Caco-2 (cell line): ENCODE results near the gene XRN2. TPM values are rescaled to one million over a fixed set of nuclear protein-coding genes. Genes with fewer than 3 reads are reported as not detected.

Experiments
- BruUV-seq: library from RNA; stranded (reverse); fragments of 400-500 nt; replicated peaks from 2 replicates; lab custom pipeline; 2021; lab: Mats Ljungman, UMichigan
- CTCF ChIA-PET: fragments of 300-600 bp; sonication (Branson Sonifier 250); formaldehyde crosslinking; loops from one replicate; lab custom pipeline; 2022; ENCODE audit warnings: antibody characterized with exemption; lab: Charles Lee
- POLR2A ChIA-PET: fragments of 300-600 bp; sonication (Branson Sonifier 250); formaldehyde crosslinking; loops from one replicate; lab custom pipeline; 2022; ENCODE audit warnings: antibody characterized with exemption; lab: Charles Lee
- DNase-seq, 2 experiments: peaks; one replicate each; pipeline versions ENCODE4 v3.0.0 to v3.0.0-alpha.2; 2020 to 2022
- H3K27me3 ChIP-seq: replicated peaks from 2 replicates; pipeline ENCODE4 v1.6.0; 2011; ENCODE audit warnings: low read length; ENCODE audit not compliant: control insufficient read depth, insufficient read depth
- H3K36me3 ChIP-seq: 2 replicates; pipeline ENCODE4 v1.5.1; 2011; ENCODE audit warnings: low read length; ENCODE audit not compliant: control insufficient read depth, insufficient read depth
- H3K4me1 ChIP-seq: fragments of 250-450 bp; sonication (Bioruptor Pico); 2 replicates; pipeline ENCODE4 v1.5.1; 2020; ENCODE audit warnings: mild to moderate bottlenecking
- H3K4me3 ChIP-seq: 2 replicates; pipeline ENCODE4 v1.5.1; 2011; ENCODE audit warnings: low read depth, mild to moderate bottlenecking, control low read depth, low read length
- H3K9me3 ChIP-seq: fragments of 250-450 bp; sonication (Bioruptor Pico); 2 replicates; pipeline ENCODE4 v1.5.1; 2020; ENCODE audit warnings: mild to moderate bottlenecking, moderate library complexity
- H3K27ac Mint-ChIP-seq: one replicate; pipeline ENCODE4 v1.8.0; 2022; ENCODE audit warnings: mixed read lengths; ENCODE audit not compliant: unreplicated experiment
- H3K27me3 Mint-ChIP-seq: one replicate; pipeline ENCODE4 v1.8.0; 2022; ENCODE audit warnings: mixed read lengths; ENCODE audit not compliant: insufficient read depth, unreplicated experiment
- H3K36me3 Mint-ChIP-seq: one replicate; pipeline ENCODE4 v1.8.0; 2022; ENCODE audit warnings: mild to moderate bottlenecking, mixed read lengths; ENCODE audit not compliant: insufficient read depth, unreplicated experiment
- H3K4me1 Mint-ChIP-seq: one replicate; pipeline ENCODE4 v1.8.0; 2022; ENCODE audit warnings: low read depth, mixed read lengths; ENCODE audit not compliant: unreplicated experiment
- H3K4me3 Mint-ChIP-seq: one replicate; pipeline ENCODE4 v1.8.0; 2022; ENCODE audit warnings: mild to moderate bottlenecking, moderate library complexity, mixed read lengths; ENCODE audit not compliant: unreplicated experiment
- H3K9me3 Mint-ChIP-seq: one replicate; pipeline ENCODE4 v1.8.0; 2022; ENCODE audit warnings: mixed read lengths; ENCODE audit not compliant: unreplicated experiment
- intact Hi-C: fragments of 100-400 bp; cut with micrococcal nuclease; formaldehyde crosslinking; loops from one replicate; pipeline ENCODE4 v1.10.0; 2022; ENCODE audit not compliant: unreplicated experiment
- total RNA-seq: library from RNA; stranded (reverse); gene quantifications from 2 replicates; pipeline ENCODE4 v1.2.3, GENCODE V29; 2022
- TF ChIP-seq, protein P1 (sequence below), 2 experiments: fragments of 200-600 bp in 1 of 2; IDR thresholded peaks; 1 replicate in 1 of 2; 2 replicates in 1 of 2; pipeline versions ENCODE4 v1.5.1 to v1.8.0; 2011 to 2022; ENCODE audit warnings: antibody characterized with exemption in 1 of 2, control low read depth in 1 of 2, inconsistent platforms in 1 of 2, low read depth in 1 of 2, low read length in 1 of 2, mild to moderate bottlenecking in 1 of 2, moderate library complexity in 1 of 2; ENCODE audit not compliant: insufficient read depth in 1 of 2, severe bottlenecking in 1 of 2, unreplicated experiment in 1 of 2

The XRN2 gene
- total RNA-seq, 1 experiment from 2014 or later = 86.3 TPM

DNA sequence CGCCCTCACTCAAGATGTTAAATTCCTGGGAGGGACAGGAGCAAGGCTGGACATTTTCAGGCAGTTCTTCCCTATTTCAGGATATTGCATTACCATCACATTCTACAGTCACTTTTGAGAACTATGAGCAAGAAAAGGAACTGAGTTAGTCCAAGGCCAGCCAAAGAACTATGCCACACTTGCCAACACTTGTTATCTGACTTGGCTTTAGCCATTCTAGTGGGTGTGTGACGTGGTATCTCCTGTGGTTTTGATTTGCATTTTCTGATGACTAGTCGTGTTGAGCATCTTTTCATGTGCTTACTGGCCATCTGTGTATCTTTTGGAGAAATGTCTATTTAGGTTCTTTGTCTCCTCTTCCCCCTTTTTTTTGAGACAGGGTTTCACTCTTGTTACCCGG is 12.0 kb downstream of the XRN2 start:
- H3K27me3 ChIP-seq = no peaks in the 10 kb centered on the region
- intact Hi-C loops = no loop called here
- no peaks in the 10 kb centered on the region for H3K36me3 ChIP-seq
- no peaks in the 10 kb centered on the region for H3K9me3 Mint-ChIP-seq
- peaks cover under 1% of the 10 kb centered on the region for H3K4me1 Mint-ChIP-seq
- no TSS peak for BruUV-seq
- no peaks in the 10 kb centered on the region for H3K4me1 ChIP-seq
- POLR2A ChIA-PET = no interaction called here
- no peak overlapping the region for H3K4me3 ChIP-seq
- H3K4me3 Mint-ChIP-seq = no peak overlapping the region
- no peak for DNase-seq
- no peak overlapping the region for H3K27ac Mint-ChIP-seq
- peaks cover 8% of the 10 kb centered on the region; the same call in 1 of the 2 replicates for H3K9me3 ChIP-seq
- CTCF ChIA-PET = no interaction called here
- H3K27me3 Mint-ChIP-seq = no peaks in the 10 kb centered on the region
- TF ChIP-seq, protein P1, sequence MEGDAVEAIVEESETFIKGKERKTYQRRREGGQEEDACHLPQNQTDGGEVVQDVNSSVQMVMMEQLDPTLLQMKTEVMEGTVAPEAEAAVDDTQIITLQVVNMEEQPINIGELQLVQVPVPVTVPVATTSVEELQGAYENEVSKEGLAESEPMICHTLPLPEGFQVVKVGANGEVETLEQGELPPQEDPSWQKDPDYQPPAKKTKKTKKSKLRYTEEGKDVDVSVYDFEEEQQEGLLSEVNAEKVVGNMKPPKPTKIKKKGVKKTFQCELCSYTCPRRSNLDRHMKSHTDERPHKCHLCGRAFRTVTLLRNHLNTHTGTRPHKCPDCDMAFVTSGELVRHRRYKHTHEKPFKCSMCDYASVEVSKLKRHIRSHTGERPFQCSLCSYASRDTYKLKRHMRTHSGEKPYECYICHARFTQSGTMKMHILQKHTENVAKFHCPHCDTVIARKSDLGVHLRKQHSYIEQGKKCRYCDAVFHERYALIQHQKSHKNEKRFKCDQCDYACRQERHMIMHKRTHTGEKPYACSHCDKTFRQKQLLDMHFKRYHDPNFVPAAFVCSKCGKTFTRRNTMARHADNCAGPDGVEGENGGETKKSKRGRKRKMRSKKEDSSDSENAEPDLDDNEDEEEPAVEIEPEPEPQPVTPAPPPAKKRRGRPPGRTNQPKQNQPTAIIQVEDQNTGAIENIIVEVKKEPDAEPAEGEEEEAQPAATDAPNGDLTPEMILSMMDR (IDR thresholded peaks at IDR 0.05; ENCODE audit: insufficient read depth in 1 of 2, low read depth in 1 of 2, low read length in 1 of 2, severe bottlenecking in 1 of 2, unreplicated experiment in 1 of 2) = no peak
- H3K36me3 Mint-ChIP-seq = no peaks in the 10 kb centered on the region

DNA sequence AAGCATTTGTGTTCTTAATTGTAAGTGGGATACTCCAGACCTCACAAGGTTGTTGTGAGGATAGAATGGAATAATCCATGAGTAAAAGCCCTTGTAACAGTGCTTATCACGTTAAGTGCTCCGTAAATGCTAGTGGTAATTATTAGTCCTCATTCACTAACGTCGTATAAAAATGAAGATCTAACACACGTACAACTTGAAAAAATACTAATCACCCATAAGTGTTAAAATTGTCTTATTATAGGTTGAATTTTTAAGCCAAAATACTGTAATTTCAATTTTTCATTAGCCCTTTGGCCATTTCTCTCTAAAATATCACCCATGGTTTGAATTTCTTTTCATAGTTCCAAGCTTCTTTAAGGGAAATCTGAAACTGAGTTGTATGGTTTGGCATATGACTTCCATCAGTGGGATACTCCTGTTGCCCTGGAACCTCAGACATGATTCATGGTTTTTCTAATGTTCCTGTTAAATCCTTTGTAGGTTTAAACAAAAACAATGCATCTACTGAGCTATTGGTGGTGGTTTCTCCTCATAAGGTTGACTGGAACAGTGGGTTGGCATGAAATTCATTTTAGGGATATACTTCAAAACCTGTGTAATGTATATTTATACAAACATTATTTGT is 19.1 kb downstream of the XRN2 start:
- Mint-ChIP-seq H3K4me3 (no peak overlapping the region), H3K9me3 (no peaks in the 10 kb centered on the region), H3K4me1 (peaks cover 15% of the 10 kb centered on the region), H3K27me3 (no peaks in the 10 kb centered on the region), H3K27ac (no peak overlapping the region), H3K36me3 (peaks cover 22% of the 10 kb centered on the region)
- no peaks in the 10 kb centered on the region for H3K27me3 ChIP-seq
- H3K4me3 ChIP-seq = no peak overlapping the region
- no peaks in the 10 kb centered on the region for H3K4me1 ChIP-seq
- no TSS peak for BruUV-seq
- CTCF ChIA-PET = no interaction called here
- peaks cover 13% of the 10 kb centered on the region; the same call in 1 of the 2 replicates for H3K9me3 ChIP-seq
- H3K36me3 ChIP-seq = no peaks in the 10 kb centered on the region
- no peak for DNase-seq
- intact Hi-C loops = no loop called here
- POLR2A ChIA-PET = no interaction called here
- TF ChIP-seq, protein P1 (IDR thresholded peaks at IDR 0.05; ENCODE audit: insufficient read depth in 1 of 2, low read depth in 1 of 2, low read length in 1 of 2, severe bottlenecking in 1 of 2, unreplicated experiment in 1 of 2) = no peak

DNA sequence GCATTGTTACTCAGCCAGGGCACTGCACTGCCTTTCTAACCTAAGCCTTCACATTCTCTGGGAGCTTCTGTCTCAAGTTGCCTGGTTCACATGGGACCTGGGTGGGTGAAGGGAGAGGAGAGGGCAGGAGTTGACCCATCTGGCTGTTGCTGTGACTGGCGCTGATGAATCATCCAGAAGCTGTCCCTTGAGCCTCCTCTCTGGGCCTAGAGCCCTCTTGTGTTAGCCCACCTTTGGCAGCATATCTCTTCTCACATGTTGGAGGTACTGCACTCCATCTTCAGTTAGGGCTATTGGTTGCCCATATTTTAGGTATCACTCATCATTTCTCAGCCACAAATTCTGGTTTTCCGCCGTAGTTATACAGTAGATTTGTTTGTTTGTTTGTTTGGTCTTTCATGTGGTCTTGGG is 19.8 kb downstream of the XRN2 start:
- no TSS peak for BruUV-seq
- H3K36me3 Mint-ChIP-seq = peaks cover 22% of the 10 kb centered on the region
- TF ChIP-seq, protein P1 (IDR thresholded peaks at IDR 0.05; ENCODE audit: insufficient read depth in 1 of 2, low read depth in 1 of 2, low read length in 1 of 2, severe bottlenecking in 1 of 2, unreplicated experiment in 1 of 2) = no peak
- H3K27ac Mint-ChIP-seq = no peak overlapping the region
- no peak overlapping the region for H3K4me3 ChIP-seq
- CTCF ChIA-PET = no interaction called here
- peaks cover 13% of the 10 kb centered on the region; the same call in 1 of the 2 replicates for H3K9me3 ChIP-seq
- H3K4me3 Mint-ChIP-seq = no peak overlapping the region
- intact Hi-C loops = no loop called here
- no peaks in the 10 kb centered on the region for H3K27me3 ChIP-seq
- no peaks in the 10 kb centered on the region for H3K27me3 Mint-ChIP-seq
- POLR2A ChIA-PET = no interaction called here
- no peaks in the 10 kb centered on the region for H3K9me3 Mint-ChIP-seq
- no peak for DNase-seq
- H3K4me1 ChIP-seq = no peaks in the 10 kb centered on the region
- H3K36me3 ChIP-seq = no peaks in the 10 kb centered on the region
- H3K4me1 Mint-ChIP-seq = peaks cover 15% of the 10 kb centered on the region
